Tibial nerve (tissue), 4 donors: ENCODE measurements around the gene PPEF2.

Experiments
- EP300 ChIP-seq, 2 donors: sonication (generic); formaldehyde crosslinking; IDR thresholded peaks; one replicate each; pipeline ENCODE4 v1.6.1; 2017; ENCODE audit warnings: antibody characterized with exemption in 2 of 2, mild to moderate bottlenecking in 1 of 2
- POLR2A ChIP-seq, 2 donors: fragments of 450-650 bp; IDR thresholded peaks; one replicate each; pipeline ENCODE4 v1.6.1; 2017; ENCODE audit warnings: antibody characterized with exemption in 2 of 2, mild to moderate bottlenecking in 2 of 2, moderate library complexity in 2 of 2
- TF ChIP-seq, protein P1 (sequence below), 5 experiments: fragments of 200-600 bp in 3 of 5; fragments of 450-650 bp in 2 of 5; sonication (generic) in 3 of 5; IDR thresholded peaks; one replicate each; pipeline ENCODE4 v1.5.1; 2016 to 2019; ENCODE audit warnings: antibody characterized with exemption in 5 of 5, mild to moderate bottlenecking in 3 of 5, moderate library complexity in 2 of 5

DNA sequence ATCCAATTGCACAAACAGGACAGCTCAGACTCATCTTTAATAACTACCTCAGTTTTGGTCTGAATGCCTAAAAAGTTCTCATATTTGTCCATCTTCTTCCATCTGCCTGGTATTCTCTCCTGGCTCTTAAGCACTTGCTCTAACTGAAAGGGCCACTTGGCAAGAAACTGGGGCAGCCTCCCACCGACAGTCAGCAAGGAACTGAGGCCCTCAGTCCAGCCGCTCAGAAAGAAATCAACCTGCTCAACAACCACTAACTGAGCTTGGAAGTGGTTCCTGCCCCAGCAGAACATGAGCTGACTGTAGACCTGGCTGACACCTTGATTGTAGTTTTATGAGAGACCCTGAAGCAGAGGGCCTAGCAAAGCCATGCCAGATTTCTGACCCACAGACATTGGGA is 84.4 kb downstream of the PPEF2 start:
- TF ChIP-seq, protein P1, sequence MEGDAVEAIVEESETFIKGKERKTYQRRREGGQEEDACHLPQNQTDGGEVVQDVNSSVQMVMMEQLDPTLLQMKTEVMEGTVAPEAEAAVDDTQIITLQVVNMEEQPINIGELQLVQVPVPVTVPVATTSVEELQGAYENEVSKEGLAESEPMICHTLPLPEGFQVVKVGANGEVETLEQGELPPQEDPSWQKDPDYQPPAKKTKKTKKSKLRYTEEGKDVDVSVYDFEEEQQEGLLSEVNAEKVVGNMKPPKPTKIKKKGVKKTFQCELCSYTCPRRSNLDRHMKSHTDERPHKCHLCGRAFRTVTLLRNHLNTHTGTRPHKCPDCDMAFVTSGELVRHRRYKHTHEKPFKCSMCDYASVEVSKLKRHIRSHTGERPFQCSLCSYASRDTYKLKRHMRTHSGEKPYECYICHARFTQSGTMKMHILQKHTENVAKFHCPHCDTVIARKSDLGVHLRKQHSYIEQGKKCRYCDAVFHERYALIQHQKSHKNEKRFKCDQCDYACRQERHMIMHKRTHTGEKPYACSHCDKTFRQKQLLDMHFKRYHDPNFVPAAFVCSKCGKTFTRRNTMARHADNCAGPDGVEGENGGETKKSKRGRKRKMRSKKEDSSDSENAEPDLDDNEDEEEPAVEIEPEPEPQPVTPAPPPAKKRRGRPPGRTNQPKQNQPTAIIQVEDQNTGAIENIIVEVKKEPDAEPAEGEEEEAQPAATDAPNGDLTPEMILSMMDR (IDR thresholded peaks at IDR 0.05) = no peak
- TF ChIP-seq EP300 (IDR thresholded peaks at IDR 0.05) (no peak), POLR2A (IDR thresholded peaks at IDR 0.05) (no peak)
